Bronchial epithelial cell (primary cell): ENCODE results near the gene PIGH. TPM values are rescaled to one million over a fixed set of nuclear protein-coding genes. Genes with fewer than 3 reads are reported as not detected.

Experiments used
- DNase-seq: peaks from one replicate; pipeline ENCODE4 v3.0.0-alpha.2; 2010; ENCODE audit warnings: low read depth
- FAIRE-seq: peaks from 2 replicates; lab custom pipeline; 2011; peaks lifted over from hg19 to GRCh38; lab: Jason Lieb, UNC
- H3K27me3 ChIP-seq: 2 replicates; pipeline ENCODE4 v1.5.1; 2011; ENCODE audit warnings: low read length; ENCODE audit not compliant: control insufficient read depth, insufficient read depth
- H3K36me3 ChIP-seq: 2 replicates; pipeline ENCODE4 v1.5.1; 2011; ENCODE audit warnings: low read length; ENCODE audit not compliant: control insufficient read depth, insufficient read depth
- H3K4me3 ChIP-seq: 2 replicates; pipeline ENCODE4 v1.5.1; 2011; ENCODE audit warnings: mild to moderate bottlenecking, low read depth, low read length, control low read depth
- total RNA-seq: library from RNA; depleted of rRNA; stranded (reverse); fragments of >200 nt; gene quantifications from 2 replicates; pipeline ENCODE4 v1.2.1, GENCODE V29; 2014
- TF ChIP-seq, protein P1 (sequence below): IDR thresholded peaks from 2 replicates; pipeline ENCODE4 v1.5.1; 2011; ENCODE audit warnings: mild to moderate bottlenecking, moderate library complexity, low read length, control low read depth, inconsistent platforms; ENCODE audit not compliant: insufficient read depth, severe bottlenecking

Gene PIGH
- total RNA-seq, 1 donor from 2014 or later = 17.9 TPM

DNA sequence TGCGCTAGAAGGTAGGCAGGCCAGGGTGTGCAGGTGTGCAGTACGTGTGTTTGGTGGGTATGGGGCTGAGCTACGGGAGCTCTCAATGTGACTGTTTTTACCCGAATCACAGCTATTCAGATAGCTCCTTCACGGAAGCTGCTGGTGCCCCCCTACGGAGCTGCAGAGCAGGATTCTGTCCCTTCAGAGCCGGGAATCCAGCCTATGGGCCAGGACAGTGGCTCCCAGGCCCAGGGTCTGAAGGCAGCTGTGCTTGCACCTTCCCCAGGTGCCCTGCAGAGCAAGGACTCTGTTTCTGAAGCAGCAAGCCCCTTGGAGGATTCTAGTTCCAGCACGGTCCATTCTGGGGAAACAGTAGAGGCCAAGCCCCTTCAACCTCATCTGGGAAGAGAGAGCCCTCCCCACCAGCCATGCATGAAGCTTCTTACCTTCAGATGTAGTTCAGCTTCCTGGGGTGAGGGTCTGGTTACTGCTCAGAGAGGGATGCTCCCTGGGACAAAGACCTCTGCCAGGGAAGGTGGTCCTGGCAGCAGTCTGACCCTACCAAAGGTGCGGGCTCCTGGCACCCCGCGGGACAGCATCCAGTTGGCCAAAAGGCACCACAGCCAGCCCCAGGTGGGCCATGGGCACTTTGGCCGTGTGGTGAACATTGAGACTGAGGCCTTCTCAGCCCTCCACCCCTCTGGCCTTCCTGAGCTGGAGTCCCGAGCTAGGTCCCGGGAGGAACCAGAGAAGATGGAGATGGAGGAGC lies 37.9 kb downstream of the PIGH start:
- H3K4me3 ChIP-seq = no peak overlapping the region
- TF ChIP-seq, protein P1, sequence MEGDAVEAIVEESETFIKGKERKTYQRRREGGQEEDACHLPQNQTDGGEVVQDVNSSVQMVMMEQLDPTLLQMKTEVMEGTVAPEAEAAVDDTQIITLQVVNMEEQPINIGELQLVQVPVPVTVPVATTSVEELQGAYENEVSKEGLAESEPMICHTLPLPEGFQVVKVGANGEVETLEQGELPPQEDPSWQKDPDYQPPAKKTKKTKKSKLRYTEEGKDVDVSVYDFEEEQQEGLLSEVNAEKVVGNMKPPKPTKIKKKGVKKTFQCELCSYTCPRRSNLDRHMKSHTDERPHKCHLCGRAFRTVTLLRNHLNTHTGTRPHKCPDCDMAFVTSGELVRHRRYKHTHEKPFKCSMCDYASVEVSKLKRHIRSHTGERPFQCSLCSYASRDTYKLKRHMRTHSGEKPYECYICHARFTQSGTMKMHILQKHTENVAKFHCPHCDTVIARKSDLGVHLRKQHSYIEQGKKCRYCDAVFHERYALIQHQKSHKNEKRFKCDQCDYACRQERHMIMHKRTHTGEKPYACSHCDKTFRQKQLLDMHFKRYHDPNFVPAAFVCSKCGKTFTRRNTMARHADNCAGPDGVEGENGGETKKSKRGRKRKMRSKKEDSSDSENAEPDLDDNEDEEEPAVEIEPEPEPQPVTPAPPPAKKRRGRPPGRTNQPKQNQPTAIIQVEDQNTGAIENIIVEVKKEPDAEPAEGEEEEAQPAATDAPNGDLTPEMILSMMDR = no peak
- FAIRE-seq = peak; percentile 7
- H3K27me3 ChIP-seq = no peaks in the 10 kb centered on the region
- H3K36me3 ChIP-seq = no peaks in the 10 kb centered on the region
- no peak for DNase-seq

DNA sequence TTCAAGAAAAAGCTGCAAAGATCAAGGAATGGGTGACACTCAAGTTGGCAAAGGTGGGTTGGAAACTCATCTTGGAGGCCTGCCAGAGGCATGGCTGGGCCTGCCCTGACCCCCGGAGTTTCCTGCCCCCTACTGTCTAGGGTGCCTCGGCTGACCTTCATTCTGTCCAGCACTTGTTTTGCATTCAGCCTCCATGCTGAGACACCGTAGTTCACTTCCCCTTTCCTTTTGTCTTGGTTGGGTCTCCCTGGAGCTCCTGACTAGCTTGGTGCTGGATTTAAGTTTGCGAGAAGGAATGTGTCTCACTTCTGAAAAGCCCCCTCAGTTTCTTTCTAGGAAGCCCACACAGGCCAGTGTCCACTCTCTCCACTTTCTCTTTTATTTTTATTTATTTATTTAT lies 40.4 kb downstream of the PIGH start:
- Histone ChIP-seq H3K4me3 (no peak overlapping the region), H3K36me3 (no peaks in the 10 kb centered on the region), H3K27me3 (no peaks in the 10 kb centered on the region)
- TF ChIP-seq, protein P1 = no peak
- FAIRE-seq = no peak
- DNase-seq = no peak

DNA sequence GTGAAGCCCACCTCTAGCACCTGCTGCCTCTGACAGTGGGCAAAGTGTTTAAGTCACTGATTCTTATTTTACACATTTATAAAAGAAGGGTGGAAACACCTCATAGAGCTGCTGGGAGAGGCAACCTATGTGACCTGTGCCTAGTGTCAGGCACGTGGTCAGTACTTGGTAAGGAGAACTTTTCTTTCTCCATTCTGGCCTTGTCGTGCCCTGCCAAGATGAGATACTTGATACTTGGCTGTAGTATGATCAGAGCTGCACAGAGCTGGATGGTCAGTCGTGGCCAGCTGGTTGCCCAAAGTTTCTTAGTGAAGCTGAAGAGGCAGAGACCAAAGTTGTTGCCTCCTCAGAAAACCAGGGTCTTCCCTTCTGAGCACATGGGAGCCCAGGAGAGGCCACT lies 42.4 kb downstream of the PIGH start:
- TF ChIP-seq, protein P1 = no peak
- no peak for FAIRE-seq
- no peaks in the 10 kb centered on the region for H3K27me3 ChIP-seq
- no peak overlapping the region for H3K4me3 ChIP-seq
- no peaks in the 10 kb centered on the region for H3K36me3 ChIP-seq
- no peak for DNase-seq

DNA sequence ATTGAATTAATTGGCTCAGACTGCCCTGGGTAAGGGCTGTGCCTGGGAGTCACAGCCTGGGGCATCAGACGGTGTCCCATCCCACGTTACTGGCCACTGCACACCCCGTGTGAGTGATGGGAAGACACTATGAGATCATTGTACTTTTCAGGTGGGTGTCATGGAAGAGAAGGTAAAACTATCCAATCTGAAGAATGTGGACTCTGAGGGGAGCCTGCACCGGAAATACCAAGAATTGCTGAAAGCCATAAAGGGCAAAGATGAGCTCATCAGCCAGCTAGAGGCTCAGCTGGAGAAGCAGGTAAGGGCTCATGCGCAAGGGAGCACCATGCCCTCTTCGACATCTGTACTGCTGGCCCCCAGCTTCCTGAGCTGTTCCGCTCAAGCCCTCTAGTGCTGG lies 43.0 kb downstream of the PIGH start:
- H3K4me3 ChIP-seq = no peak overlapping the region
- FAIRE-seq = no peak
- DNase-seq = peak; percentile 40
- TF ChIP-seq, protein P1 = no peak
- H3K27me3 ChIP-seq = no peaks in the 10 kb centered on the region
- H3K36me3 ChIP-seq = no peaks in the 10 kb centered on the region

DNA sequence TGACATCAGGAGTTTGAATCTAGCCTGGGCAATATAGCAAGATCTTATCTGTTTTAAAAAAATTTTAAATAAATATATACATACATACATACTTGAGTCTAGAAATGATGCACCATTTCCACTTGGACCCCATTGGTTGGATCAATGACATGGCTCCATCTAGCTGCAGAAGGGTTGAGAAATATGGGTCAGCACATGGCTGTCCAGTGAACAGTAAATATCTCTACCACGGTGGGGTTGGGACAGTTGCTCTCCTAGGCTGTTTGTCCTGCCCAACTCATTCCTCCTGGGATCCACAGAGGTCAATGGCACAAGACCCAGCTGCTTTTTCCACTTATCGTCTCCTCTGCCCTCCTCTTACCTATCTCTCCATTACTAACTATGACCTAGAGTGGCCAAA lies 43.4 kb downstream of the PIGH start:
- TF ChIP-seq, protein P1 = no peak

More for the DNA sequence above, 43.4 kb downstream of the PIGH start:
- H3K27me3 ChIP-seq = no peaks in the 10 kb centered on the region
- no peak overlapping the region for H3K4me3 ChIP-seq
- FAIRE-seq (no peak), DNase-seq (no peak)
- H3K36me3 ChIP-seq = no peaks in the 10 kb centered on the region
